H1 (cell line): ENCODE results near the gene TRIM46. TPM values are rescaled to one million over a fixed set of nuclear protein-coding genes. Genes with fewer than 3 reads are reported as not detected.

Source experiments
- CHD7 ChIP-seq: fragments of 300-600 bp; sonication (generic); IDR thresholded peaks from 2 replicates; pipeline ENCODE4 v1.7.1; 2012; ENCODE audit warnings: low read length, moderate library complexity, mild to moderate bottlenecking, inconsistent platforms; ENCODE audit not compliant: insufficient replicate concordance
- HDAC6 ChIP-seq: IDR thresholded peaks from one replicate; pipeline ENCODE4 v1.7.1; 2012; ENCODE audit warnings: low read depth, mild to moderate bottlenecking, inconsistent platforms, low read length, moderate library complexity
- polyA plus RNA-seq, 7 experiments: library from polyadenylated mRNA; depleted of rRNA in 3 of 7; stranded (reverse) in 5 of 7; unstranded in 2 of 7; fragments of >200 nt in 5 of 7; fragments of 200-250 nt in 2 of 7; gene quantifications; 1 replicate in 5 of 7; 2 replicates in 1 of 7; 4 replicates in 1 of 7; pipeline versions ENCODE4 v1.2.1 to v1.2.3, GENCODE V29; 2011 to 2013; ENCODE audit warnings: missing spikeins in 2 of 7, mixed read lengths in 2 of 7
- total RNA-seq: library from RNA; stranded (reverse); fragmentation: NEBNext Ultra II Directional; extraction: Animal tissue kit (Norgen Biotek cat#: 25700); gene quantifications from 2 replicates; pipeline ENCODE4 v1.2.1, GENCODE V29; 2021

The TRIM46 gene
- total and polyA plus RNA-seq, 2 of the 8 experiments (the other 6 are each of a cell fraction or from before 2014, with no cell fraction given) = 15.5 to 21.6 TPM

- TF ChIP-seq CHD7 (no peak), HDAC6 (no peak)
Measured at GRCh38 chr1:155141749-155142148, 31.9 kb upstream of the TRIM46 start (continued).
